GM12865 (cell line): Measurements from ENCODE around the gene PIGR.
A peak's percentile ranks its signal among the peaks of the same experiment; 100 is the strongest.

Source experiments
- DNase-seq: peaks from one replicate; pipeline ENCODE4 v3.0.0; 2010; ENCODE audit warnings: low read depth
- H3K4me3 ChIP-seq: 2 replicates; pipeline ENCODE4 v1.5.1; 2011; ENCODE audit warnings: mild to moderate bottlenecking, low read depth, low read length, control low read depth
- CTCF ChIP-seq: IDR thresholded peaks from 2 replicates; pipeline ENCODE4 v1.5.1; 2011; ENCODE audit warnings: low read length, control low read depth, low read depth, inconsistent platforms; ENCODE audit not compliant: insufficient read depth; ENCODE audit errors: missing control alignments

The PIGR gene

GRCh38 chr1:206939841-206940587 lies 6.3 kb downstream of the PIGR start:
- H3K4me3 ChIP-seq, result no peak overlapping the region
- no peak for TF ChIP-seq CTCF
- no peak for DNase-seq

- TF ChIP-seq CTCF, result no peak
- DNase-seq, result no peak
Observed at GRCh38 chr1:206939131-206939530, 7.1 kb downstream of the PIGR start.

GRCh38 chr1:206937425-206937824 lies 8.8 kb downstream of the PIGR start:
- H3K4me3 ChIP-seq, result no peak overlapping the region
- TF ChIP-seq CTCF, result no peak
- no peak for DNase-seq

More at GRCh38 chr1:206939131-206939530, 7.1 kb downstream of the PIGR start:
- no peak overlapping the region for H3K4me3 ChIP-seq

GRCh38 chr1:206935491-206936067 lies 10.7 kb downstream of the PIGR start:
- DNase-seq, result peak; percentile 65
- no peak overlapping the region for H3K4me3 ChIP-seq
- TF ChIP-seq CTCF, result peak; percentile 57

GRCh38 chr1:206933333-206933945 lies 12.8 kb downstream of the PIGR start:
- DNase-seq, result peak; percentile 83
- H3K4me3 ChIP-seq, result no peak overlapping the region
- TF ChIP-seq CTCF, result peak; percentile 91

GRCh38 chr1:206932177-206932576 lies 14.1 kb downstream of the PIGR start:
- H3K4me3 ChIP-seq, result no peak overlapping the region
- no peak for TF ChIP-seq CTCF
- no peak for DNase-seq
